GM18517 (cell line): ENCODE data around the gene GADD45A.
A peak's percentile ranks its signal among the peaks of the same experiment; 100 is the strongest.
"Not testable (repeated sequence)": the region's sequence is repeated elsewhere in the genome, so short reads cannot be mapped to it uniquely, and the experiment has no call there.

Experiments used
- ATAC-seq: cut with Tn5 transposase; IDR thresholded peaks from one replicate; pipeline ENCODE4 v1.9.1; 2021; ENCODE audit warnings: mild to moderate bottlenecking, moderate library complexity; ENCODE audit not compliant: unreplicated experiment

Gene GADD45A

DNA sequence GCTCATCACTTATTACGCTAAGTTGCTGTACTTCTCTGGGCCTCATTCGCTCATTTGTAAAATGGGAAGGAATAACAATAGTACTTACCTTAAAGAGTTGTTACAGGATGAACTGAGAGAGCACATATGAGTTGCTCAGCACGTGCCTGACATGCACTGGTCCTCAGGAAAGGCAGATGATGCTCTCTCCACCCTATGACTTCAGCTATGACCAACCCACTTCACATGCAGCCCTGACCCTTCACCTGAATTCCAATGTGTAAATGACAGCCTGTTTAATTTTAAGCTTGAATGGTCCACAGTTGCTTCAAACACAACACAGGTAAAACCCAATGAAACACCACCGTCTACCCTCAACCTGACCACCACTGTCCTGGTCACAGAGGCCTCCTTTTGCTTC, 32.9 kb downstream of the GADD45A start:
- ATAC-seq = no peak

DNA sequence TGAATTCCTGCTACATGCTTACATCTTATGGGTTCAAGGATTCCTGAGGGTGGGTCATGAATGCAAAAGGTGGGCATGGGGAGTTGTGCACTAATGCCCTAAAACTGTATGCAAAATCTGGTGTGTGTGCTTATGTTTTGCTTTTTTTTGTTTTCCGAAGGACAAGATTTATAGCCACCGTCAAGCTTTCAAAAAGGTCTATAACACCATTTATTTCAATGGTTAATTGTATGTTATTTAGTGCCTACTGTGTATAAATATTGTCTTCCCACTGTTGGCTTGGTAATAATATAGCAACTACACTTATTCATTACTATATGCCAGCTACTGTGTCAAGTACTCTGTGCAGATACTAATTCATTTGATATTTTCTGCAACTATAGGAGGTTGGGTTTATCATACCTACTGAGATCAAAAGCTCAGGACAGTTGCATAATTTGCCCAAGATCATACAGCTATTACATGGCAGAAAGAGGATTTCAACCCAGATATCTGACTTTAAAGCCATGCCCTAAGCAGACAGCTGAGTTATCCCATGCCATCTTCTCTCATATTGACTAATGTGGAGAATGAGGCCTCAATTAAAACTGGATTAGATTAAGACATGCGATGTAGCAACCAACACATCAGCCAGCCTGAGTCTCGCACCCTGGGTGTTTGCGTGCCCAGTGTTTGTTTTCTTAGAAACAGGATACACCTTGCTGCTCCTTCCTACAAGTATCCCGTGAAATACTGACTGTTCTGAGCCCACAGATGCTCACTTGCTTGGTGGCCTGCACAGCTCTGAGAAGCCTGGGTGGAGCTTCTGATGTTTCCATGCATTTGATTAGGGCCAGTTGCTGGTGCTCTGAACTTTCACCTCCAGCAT, 34.6 kb downstream of the GADD45A start:
- ATAC-seq = no peak

DNA sequence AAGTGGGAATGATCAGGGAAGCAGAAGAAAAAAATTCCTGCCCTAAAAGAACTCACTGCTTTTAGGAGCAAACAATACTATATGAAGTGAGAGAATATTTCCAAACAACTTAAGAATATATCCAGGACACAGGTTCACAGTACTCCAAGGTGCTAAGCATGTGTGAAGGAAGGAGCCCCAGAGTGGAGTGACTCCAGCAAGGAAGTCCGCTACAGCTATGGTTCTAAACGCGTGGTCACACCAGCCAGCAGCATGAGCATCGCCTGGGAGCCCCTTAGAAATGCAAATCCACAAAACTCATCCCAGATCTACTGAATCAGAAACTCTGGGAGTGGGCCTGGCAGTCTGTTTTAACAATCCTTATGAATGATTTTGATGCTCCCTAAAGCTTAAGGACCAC, 36.1 kb downstream of the GADD45A start:
- no peak for ATAC-seq

DNA sequence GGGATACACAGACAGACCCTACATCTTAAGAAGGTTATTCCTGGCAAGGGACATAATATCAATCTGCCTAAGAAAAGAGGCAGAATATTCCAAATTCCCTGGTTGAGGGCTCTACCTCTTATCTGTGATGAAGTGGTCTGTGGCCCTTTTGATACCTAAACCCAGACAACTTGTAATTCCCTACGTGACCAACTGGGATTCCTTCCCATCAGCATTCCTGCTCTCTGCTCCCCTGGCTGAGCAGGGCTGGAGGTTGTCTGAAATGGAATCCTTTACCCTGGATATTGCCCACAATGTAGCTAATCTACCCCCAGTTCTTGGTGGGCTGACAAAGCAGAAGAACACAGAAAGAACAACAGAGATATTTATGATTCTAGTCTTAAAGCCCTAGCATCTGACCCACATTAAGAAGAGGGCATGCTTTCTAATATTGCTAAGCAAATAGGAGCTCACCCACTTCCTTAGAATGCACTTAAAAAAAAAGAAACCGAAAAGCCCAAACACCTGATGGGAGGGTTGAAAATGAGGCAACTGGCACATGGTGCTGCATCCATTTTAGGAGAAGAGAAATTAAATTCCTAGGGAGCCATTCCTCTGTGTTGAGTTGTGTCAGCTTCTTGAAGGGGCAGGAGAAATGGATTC, 36.8 kb downstream of the GADD45A start:
- no peak for ATAC-seq

DNA sequence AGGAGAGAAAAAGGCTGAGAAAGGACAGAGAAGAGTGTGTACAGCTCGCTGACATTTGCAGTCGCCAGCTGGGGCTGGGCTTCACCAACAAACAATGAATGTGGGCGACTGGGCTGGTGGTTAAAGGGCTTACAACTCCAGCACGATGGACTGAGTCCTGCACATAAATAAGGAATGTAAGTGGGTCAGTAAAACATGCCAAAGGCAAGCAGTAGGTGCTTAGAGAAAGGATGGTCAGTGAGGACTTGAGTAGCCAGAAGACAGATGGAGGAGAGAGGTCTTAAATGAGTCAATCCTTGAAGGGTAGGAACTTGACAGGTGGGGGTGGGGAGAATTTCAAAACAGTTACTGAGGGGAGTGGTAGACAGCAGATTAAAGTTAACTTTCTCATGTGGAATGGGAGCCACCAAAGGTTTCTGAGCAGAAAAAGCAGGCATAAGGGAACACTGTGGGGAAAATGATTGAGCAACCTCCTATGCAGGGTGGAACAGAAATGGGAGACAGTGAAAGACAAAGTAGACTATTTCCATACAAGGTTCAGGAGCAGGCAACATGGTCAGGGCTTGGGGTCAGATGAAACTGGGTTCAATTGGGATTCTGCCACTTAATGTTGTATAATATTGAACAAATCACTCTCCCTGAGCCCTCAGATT, 37.4 kb downstream of the GADD45A start:
- ATAC-seq = no peak

DNA sequence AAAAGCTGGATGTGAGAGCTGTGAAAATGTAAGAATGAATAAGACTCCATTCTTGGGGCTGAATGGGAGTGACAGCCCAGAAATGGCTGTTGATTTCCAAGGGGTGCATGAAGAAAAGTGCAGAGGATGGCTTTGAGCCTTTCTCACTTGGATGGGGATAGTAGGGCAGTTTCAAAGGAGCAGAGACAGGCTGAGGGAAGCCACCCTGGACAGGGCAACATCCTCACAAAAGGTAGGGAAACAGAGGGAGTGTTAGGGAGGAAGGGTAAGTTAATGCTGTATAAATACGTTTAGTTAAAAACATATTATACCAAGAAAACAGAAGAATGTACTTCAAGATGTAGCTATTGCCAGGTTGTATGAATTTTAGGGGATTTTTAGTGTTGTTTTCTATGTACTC, 38.1 kb downstream of the GADD45A start:
- no peak for ATAC-seq

DNA sequence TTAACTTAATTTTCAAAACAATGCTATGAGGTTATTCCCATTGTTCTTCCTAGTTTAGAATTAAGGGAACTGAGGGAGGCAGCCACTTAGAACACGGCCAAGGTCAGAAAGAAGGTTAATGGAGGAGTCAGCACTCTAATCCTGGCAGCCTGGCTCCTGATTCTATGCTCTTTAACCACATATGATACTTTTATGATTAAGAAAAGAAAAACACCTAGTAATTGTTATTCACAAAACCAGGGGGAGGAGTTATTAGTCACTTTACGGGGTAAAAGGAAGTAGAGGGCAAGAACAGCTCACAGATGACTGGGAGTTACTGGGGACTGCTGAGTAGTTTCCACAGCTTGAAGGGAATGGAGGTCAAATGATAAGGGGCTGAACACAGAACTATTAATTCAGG, 38.6 kb downstream of the GADD45A start:
- peak; percentile 65 for ATAC-seq

DNA sequence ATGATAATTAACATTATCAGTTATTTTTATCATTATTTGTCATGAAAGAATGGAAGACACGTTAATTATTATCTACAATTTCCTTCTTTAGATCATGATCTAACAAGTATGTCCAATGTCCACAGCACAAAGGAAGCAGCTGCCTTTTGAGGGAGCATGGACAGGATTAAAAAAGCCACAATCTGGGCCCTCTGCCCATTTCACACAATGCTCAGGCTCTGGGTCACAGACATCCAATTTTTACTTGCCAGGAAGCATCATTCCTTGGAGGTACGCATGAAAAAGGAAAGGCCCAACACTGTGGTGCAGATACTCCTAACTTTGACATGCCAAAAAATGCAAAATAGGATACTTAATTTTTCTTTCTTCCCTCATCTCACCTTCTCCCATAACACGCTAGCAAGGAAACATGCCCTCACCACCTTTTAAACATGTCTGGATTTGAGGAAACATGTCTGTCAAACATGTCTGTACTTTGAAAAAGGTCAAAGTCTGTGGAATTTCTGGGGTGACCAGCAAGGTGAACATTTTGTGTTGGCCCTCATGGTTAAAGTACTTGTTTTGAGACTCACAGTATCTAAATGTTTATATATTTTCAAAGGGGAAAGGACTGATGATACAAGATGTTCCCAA, 40.0 kb downstream of the GADD45A start:
- no peak for ATAC-seq

DNA sequence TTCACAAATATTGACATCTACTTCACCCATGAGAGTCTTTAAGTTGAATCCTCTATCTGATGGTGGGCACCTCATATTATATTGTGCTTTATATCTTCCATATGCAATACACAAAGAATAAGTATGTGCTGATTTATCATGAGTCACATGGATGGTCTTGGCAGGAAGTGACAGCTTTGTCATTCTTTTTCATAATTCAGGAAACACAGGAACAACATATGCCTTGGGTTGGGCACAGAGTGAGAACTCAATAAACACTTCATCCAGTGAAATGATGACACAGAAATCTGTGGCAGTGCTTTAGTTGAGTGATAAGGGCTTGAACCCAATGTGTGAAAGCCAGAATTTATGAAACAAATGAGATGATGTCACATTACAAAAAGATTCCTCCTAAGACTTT, 41.2 kb downstream of the GADD45A start:
- ATAC-seq = no peak

DNA sequence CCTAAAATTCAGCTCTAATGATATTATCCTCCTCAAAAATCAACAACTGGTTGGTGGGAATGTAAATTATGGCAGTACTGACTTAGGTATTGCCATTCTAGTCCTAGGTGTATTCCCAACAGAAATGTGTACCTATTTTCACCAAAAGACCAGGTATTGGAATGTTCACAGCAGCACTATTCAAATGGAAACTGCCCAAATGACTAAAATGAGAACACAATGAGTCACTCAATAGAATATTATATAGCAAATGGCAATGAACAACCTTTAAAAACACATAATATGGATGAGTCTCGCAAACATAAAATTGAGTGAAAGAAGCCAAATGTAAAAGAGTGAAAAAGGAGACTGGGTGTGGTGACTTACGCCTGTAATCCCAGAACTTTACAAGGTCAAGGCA, 44.9 kb downstream of the GADD45A start:
- no peak for ATAC-seq

DNA sequence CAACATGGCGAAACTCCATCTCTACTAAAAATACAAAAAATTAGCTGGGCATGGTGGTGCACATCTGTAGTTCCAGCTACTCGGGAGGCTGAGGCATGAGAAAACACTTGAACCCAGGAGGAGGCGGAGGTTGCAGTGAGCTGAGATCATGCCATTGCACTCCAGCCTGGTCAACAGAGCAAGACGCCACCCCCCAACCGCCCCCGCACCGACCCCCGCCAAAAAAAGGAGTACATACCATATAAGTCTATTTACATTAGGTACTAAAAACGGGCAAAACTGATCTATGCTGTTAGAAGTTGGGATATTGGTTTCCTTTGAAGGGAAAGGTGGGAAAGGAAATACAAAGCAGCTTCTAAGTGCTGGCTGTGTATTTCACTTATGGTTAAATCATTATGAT, 45.3 kb downstream of the GADD45A start:
- ATAC-seq = not testable (repeated sequence)

DNA sequence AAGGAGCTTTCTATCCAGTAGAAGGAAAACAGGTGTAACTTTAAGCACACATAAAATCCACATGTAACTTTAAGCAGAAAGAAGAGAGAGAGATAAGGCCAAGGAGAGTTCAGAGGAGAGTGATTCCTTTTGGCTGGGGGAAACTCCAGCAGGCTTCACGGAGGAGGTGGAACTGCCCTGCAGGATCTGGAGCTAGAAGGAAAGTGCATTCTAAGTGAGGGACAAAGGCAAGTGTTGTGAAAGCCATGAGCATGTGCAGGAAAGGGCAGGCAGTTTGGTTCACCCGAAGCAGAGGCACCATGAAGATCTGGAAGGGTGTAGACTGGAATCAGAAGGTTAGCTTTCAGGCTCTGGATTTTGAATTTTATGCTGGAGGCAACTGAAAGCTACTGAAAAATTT, 46.3 kb downstream of the GADD45A start:
- no peak for ATAC-seq

DNA sequence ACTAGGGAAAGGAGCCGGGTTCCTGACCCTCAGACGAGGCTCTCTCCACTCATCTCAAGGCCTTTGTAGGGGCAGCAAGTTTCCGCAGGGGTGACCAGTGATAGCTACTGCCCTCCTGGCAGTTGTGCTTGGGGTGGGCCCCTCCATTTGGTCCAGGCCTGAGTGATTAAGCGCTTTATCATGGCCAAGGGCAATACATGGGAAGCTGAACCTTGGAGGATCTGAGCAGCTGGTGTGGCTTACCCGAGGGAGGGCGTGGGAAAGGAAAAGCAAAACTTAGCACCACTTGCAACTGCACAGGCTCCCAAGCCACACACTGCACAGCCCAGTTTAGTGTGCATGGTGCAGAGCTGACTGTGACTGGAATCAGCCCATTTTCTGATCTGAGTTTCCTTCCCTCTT, 47.8 kb downstream of the GADD45A start:
- no peak for ATAC-seq

DNA sequence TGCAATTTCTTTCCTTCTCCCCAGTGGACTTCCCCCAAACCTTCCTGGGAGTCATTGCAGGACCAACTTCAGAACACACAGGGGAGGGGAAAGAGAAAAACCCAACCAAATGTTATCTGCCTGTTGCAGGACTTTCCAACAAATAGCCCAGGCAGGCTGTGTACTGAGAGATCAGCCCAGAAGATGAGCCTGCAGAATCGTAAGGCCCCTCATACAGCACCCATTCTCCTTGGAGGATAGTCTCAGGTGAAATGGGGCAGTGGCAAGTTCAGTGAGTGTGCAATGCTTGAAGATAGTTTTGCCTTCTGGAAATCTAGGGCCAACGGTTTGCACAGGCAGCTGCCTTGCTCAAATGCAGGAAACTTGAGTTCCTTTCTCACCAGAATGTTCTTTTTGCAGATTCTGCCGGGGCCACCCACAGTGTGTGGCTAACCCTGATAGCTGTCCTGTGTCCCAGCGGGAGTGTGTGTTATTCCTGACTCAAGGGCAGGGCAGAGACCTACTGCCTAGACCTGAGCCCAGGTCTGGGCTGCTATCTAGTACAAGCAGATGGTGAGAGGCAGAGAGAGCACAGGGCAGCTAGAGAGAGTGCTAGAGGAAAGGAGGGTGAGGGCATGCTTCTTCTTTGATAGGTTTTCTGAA, 48.8 kb downstream of the GADD45A start:
- no peak for ATAC-seq

DNA sequence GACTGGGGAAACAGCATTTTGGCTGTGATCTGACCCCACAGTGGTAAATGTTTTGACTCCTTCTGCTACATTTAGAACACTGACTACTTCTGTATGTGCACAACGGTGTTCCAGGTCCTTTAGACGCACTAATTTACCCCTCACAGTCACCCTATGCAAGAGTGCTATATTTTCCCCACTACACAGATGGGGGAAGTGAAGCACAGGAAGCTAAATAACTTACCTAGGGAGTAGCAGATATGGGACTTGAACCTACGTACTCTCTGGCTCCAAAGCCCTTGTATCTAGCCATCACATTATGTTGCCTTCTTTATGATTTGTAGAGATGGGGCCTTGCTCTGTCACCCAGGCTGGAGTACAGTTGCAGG, 49.3 kb downstream of the GADD45A start:
- no peak for ATAC-seq

DNA sequence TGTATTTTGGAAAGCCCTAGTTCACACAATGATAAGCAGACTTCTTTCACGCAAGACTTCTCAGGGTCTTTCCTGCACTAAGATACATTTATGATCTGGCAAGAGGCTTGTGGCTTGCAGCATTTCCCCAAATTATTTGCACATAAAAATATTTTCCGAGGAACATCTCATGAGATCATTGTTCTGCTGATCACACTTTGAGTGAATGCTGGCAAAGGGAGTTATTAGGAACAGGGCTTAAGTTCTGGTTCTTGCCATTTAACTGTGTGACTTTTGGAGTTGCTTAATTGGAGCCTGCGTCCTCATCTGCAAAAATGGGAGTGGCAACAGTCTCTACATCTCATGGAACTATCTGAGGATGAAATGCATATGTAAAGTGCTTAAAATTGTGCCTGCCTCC, 50.2 kb downstream of the GADD45A start:
- no peak for ATAC-seq

DNA sequence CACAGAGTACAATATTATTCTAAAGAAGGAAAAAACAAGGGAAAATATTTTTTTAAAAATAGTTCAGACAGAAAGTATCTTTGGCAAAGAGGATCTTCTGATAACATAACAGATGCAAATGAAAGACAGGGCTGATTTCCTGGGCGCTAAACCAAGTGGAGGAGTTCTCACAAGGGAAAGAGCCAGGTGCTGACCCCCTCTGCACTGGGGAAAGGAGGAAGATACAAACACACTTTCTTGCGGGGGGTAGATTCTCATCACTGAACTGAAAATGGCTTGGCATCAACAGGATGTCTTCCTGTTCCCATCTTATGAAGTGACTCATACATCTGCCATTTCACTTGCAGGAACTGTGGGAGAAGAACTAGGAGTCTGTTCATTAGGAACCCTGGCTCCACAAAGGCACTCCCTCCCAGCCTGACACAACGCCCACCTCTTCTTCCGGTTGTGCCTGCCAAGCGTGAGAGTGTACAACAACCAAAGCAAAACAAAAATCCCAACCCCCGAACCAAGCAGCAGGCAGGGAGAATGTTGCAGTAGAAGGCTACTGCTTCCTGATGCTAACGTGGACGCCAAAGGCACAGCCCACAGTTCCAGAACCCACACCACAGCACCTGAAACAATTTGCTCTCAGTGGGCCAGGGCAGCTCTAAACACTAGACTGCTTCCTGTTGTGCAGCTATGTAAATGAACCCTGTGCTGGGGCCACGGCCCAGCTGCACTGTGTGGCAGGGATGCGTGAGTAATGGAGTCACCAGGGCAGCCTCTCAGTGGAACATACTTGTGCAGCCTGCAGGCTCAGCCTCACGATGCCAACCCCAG, 51.0 kb downstream of the GADD45A start:
- ATAC-seq = peak; percentile 97

DNA sequence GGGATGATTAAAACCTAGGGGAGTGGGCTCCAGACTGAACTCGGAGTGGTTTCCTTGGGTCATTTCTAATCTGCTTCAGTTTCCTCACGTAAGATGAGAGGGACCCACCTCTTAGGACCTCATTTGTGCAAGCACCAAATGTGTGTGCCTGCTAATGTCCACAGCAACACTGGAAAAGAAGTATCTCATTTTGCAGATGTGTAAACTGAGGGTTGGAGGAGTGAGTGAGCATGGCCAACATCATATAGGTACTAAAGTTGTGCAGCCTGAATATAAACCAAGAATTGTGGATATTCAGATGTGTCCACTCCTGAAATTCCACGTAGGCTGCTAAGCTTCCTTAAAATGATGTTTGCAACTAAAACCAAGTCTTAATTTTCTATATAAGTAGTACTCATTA, 51.7 kb downstream of the GADD45A start:
- no peak for ATAC-seq

DNA sequence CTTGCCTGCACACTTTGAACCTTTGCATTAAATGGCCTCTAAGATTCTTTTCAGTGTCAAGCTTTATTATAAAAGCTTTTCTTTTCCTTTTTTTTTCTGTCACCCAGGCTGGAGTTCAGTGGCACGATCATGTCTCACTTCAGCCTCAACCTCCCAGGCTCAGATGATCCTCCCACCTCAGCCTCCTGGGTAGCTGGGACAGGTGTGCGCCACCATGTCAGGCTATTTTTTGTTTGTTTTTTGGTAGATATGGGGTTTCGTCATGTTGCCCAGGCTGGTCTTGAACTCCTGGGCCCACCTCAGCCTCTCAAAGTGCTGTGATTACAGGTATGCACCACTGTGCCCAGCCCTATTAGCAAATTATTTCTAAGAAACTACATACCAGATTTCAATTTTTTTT, 52.9 kb downstream of the GADD45A start:
- no peak for ATAC-seq
